NCI-H2227 (cell line): ENCODE results near the gene PXT1.

Source experiments
- DNase-seq: peaks from one replicate; lab custom pipeline; 2025; ENCODE audit not compliant: unreplicated experiment; lab: John Stamatoyannopoulos, UW

Gene PXT1

GRCh38 chr6:36392621-36393020, 50.0 kb downstream of the PXT1 start:
- DNase-seq, result no peak

DNA sequence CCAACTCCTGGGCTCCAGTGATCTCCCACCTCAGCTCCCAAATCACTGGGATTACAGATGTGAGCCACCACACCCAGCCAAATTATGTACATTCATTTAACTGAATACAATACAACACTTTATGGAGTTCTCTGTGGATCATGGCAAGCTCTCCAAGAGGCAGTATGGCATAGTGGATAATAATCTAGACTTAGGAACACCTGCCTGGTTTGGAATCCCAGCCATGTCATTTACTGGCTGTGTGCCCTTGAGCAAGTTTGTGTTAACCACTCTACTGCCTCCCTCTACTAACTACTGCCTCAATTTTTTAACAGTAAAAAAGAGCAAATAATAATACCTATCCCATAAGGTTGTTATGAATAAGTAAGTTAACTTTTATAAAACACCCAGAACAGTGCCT, 53.3 kb downstream of the PXT1 start:
- no peak for DNase-seq

GRCh38 chr6:36387440-36388303, 55.0 kb downstream of the PXT1 start, which contains the start of gene ETV7:
Gene ETV7 (minus strand): TSS chr6:36387669. CDS start chr6:36387541, 128 bp downstream.
- DNase-seq, result peak; percentile 14

DNA sequence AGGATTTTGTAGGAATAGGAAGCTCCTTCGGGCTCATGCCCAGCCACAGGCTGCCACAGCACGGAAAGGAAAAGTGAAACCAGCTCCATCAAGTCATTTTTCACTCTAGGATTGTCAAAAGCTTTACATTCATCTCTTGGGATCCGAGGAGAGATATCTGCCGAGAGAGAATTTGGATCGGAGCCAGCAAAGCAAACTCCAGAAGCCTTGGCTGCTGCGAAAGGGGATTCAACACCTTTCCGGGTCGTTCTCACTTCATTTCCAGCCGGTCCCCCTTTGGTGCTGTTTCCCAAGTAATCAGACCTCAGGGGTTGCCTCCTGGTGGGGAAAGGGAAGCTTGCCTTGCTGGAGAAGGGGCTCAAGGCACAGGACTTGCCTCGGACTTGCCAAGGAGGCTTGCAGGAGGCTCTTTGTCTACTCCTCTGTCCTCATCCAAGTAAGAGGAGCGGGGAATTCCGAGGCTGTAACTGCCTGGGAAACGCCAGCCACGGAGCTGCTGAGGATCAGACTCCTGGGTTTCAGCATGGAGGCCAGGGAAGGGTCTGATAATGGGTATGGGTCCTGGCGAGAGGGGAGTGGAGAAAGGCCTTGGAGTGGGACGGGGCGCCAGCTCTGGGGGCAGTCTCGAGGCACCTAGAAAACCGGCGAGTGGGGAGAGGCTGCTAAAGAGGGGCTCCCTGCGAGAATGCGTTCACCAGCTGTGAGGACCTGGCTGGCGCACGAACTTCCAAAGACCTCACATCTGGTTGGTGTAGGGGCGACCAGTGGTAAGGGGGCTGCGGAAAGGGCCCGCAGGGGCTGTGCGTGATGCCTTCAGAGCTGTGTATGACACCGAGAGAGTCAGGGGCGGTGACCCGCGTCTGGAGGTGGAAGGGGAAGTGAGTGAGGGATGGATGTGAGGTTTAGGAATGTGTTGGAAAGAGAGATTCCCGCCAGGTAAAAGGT, 55.9 kb downstream of the PXT1 start:
- peak; percentile 65 for DNase-seq

DNA sequence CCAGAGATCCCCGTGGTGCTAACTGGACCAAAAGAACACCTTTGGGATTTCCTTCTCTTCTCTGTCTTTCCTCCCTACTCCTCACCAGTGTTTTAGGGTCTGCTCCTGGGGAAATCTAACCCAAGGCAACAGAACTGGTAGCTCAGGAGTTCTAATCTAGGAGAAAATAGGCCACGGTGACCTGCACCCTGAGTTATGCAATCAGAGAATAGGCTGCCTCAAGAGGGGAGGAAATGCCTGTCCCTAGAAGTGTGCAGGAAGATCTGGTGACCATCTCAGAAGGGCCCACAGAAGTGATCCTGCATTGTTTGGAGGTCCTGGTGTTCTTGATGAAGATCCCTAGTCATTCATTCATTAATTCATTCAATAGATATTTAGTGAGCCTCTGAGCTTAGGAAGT, 58.6 kb downstream of the PXT1 start:
- DNase-seq, result no peak

DNA sequence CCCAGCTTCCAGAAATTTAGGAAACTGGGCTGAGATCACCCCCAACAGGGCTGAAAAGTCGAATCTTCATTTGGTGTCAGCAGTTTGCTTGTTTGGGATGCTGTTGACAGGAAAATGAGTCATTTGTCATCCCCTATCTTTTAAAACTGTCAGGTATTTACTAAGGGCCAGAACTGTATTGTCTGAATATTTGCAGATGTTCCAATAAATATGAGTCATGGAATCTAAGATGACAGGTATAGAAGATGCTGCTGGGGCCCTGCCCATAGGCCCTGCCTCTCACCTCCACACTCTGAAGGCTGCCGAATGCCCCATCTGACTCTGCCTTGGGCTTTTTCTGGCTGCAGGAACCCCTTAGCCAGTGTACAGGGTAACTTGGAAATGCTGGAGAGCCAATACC, 59.0 kb downstream of the PXT1 start:
- DNase-seq, result no peak

DNA sequence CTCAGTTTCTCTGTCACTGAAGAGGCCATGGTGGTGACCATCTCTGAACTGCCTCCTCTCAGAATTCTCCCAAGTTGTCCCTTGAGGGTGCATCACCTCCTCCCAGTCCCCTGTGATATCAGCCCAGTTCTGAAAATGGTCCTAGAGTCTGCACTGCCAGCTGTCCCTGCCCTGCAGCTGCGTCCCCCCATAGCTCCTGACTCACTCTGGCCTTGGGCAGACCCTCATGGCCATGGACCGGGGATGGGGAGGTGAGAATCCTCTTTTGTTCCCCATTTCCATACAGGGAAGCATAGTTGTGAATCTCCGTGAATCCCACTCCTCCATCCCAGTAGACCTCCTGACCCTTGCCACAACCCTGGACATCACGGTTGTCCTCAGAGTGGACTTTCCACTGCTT, 59.7 kb downstream of the PXT1 start:
- DNase-seq, result no peak

DNA sequence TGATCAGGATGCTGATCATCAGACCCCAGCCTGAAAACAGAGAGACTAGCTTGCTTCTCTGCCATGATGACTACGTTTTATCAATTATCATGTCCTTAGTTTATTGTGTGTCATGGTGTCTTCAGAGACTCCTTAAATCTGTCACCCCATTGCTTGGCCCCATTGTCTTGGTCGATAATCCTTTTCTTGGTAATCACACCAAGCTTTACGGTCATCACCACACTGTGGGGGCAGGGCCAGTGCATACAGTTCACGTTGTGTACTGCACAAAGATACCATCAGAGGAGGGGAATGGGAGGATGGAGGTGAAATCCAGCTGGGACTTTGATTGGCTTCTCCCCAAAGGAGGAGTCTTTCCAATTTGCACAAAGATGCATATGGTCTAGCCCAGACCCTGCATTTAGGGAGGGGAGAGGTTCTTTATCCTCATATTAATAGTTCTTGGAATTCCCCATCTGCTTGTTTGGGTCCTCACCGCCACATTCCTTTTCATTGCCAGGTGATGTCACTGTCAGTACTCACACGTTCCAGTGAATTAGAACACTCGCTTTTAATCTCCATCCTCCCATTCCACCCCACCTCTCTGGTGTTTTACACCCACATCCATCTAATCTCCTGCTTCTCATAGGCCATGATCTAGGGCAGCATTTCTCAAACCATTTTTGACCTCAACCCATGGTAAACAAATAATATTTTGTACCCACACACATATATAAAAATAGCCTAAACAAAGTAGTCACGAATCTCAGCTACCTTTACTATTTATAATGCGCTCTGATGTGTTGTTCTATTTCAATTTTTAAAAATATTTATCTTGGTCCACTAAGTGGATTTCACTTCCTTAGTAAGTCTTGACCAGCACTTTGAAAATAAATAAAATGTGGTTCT, 60.9 kb downstream of the PXT1 start:
- no peak for DNase-seq

- no peak for DNase-seq
Measured at GRCh38 chr6:36380166-36380565, 62.5 kb downstream of the PXT1 start.

DNA sequence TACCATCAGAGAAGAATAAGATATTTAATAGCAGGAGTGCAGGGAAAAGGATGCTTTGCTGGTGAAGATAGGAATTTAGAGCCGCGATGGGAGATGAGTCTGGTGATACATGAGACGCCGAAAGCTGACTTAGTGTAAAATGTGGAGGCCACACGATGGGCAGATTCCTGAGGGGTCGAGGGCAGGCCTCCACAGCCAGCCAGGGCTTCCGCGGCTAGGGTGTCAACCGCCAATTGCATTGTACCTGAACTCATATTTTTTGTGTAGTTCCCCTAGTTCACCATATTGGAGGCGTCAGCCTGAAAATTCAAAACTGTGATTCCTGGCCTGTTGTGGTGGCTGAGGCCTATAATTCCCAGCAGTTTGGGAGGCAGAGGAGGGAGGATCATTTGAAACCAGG, 63.7 kb downstream of the PXT1 start:
- DNase-seq, result no peak

- DNase-seq, result no peak
Measured at GRCh38 chr6:36378243-36378920, 64.3 kb downstream of the PXT1 start.

GRCh38 chr6:36377594-36377993, 65.1 kb downstream of the PXT1 start:
- DNase-seq, result no peak

DNA sequence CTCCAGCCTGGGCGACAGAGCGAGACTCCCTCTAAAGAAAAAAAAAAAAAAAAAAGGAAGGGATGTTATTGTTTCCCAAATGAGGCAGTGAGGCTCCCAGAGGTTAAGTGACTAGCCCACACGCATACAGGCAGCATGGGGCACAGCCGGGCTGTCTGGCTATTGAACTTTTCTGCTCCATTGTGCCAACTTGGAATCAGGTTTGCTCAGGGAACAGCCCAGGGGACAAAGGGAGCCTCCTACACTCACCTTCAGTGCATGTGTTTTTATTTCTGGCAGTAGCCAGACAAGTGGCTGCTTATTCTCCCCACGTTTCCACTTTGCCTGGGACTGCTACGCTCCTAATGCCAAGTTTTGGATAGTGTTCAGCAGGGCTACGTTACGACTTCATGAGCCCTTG, 65.9 kb downstream of the PXT1 start:
- no peak for DNase-seq

DNA sequence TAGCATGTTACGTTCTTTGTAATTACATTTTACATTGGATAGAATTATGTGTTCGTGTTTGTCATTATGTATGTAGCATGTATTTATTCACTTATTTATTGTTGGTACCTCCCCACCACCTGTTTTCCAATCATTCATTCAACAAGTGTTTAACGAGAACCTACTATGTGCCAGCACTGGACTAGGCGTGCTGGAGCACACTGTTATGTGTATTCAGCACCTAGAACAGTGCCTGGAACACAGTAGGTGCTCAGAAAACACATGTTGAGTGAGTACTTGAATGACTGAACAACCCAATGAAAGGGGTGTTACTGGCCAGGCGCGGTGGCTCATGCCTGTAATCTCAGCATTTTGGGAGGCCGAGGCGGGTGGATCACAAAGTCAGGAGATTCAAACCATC, 66.5 kb downstream of the PXT1 start:
- no peak for DNase-seq

- no peak for DNase-seq
Measured at GRCh38 chr6:36375644-36376155, 67.0 kb downstream of the PXT1 start.

- DNase-seq, result no peak
Measured at GRCh38 chr6:36374972-36375371, 67.7 kb downstream of the PXT1 start.

DNA sequence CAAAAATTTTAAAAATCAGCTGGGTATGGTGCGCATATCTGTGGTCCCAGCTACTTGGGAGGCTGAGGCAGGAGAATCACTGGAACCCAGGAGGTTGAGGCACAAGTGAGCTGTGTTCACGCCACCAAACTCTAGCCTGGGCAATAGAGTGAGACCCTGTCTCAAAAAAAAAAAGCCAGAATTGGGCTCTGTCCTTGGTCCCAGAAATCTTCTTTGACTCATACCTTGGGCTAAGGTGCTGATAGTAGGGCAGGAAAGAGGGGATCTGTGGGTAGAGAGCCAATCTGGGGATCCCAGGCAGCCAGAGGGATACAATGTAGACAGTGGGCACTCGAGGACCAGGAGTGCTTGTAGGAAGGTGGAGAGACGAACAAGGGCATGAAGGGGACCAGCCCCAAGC, 68.5 kb downstream of the PXT1 start:
- no peak for DNase-seq

DNA sequence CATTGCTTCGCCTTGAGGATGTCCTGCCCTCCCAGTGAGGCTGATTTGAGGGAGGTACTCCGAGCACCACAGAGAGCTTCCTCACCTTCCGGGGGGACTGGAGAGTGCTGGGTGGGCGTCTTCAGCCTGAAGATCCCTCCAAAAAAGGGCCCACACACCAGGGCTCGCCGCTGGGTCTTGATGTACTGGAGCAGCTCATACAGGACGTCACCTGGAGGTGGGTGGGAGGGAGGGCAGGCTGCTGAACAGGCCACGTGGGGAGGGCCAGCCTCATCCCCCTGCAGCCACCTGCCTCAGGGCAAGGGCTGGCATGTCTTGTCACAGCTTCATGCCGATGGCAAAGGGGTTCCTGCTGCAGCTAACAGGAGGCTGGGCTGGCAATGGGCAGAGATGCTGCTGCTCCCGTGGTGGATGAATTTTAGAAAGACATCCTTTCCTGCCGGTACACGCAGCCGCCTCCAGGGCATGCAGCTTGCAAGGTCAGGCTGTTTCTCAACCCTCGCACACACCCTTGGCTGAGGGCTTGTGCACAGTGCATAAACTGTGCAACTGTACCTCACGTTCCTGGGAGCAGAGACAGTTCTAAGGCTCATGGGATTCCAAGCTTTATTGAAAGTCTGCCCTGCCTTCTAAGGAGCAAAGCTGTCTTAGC, 69.2 kb downstream of the PXT1 start:
- no peak for DNase-seq

GRCh38 chr6:36372088-36372487, 70.6 kb downstream of the PXT1 start:
- no peak for DNase-seq

- DNase-seq, result no peak
Measured at GRCh38 chr6:36371211-36371610, 71.4 kb downstream of the PXT1 start.
